GM12878 (cell line): ENCODE results near the gene ERBB3. TPM values are rescaled to one million over a fixed set of nuclear protein-coding genes. Genes with fewer than 3 reads are reported as not detected.
A peak's percentile ranks its signal among the peaks of the same experiment; 100 is the strongest.
"Not testable (repeated sequence)": the region's sequence is repeated elsewhere in the genome, so short reads cannot be mapped to it uniquely, and the experiment has no call there.

Experiments used
- ATAC-seq: fragments of 200-7000 bp; cut with Tn5 transposase; 3 replicates; pipeline ENCODE4 v1.9.1; 2020; ENCODE audit warnings: mild to moderate bottlenecking, moderate library complexity
- BruUV-seq: library from RNA; stranded (reverse); fragments of 400-500 nt; replicated peaks from 2 replicates; lab custom pipeline; 2021; lab: Mats Ljungman, UMichigan
- CTCF ChIA-PET: fragments of 300-600 bp; sonication (Branson Sonifier 250); formaldehyde crosslinking; extraction: SDS; loops from one replicate; lab custom pipeline; 2021; ENCODE audit warnings: inconsistent platforms; lab: Yijun Ruan, JAX
- POLR2A ChIA-PET: fragments of 350-600 bp; formaldehyde crosslinking; extraction: SDS; loops from one replicate; lab custom pipeline; 2021; ENCODE audit warnings: inconsistent platforms; lab: Charles Lee
- RAD21 ChIA-PET: fragments of 300-600 bp; sonication (Branson Sonifier 250); formaldehyde crosslinking; loops from one replicate; lab custom pipeline; 2023; ENCODE audit warnings: antibody characterized with exemption; ENCODE audit not compliant: unreplicated experiment; lab: Charles Lee
- SMC1A ChIA-PET: fragments of 300-600 bp; sonication (Branson Sonifier 250); formaldehyde crosslinking; loops from one replicate; lab custom pipeline; 2023; ENCODE audit not compliant: unreplicated experiment, uncharacterized antibody; lab: Charles Lee
- DNase-seq: peaks from one replicate; pipeline ENCODE4 v3.0.0-alpha.2; 2011; ENCODE audit warnings: low read depth, low spot score
- FAIRE-seq: peaks from 3 replicates; lab custom pipeline; 2011; peaks lifted over from hg19 to GRCh38; lab: Jason Lieb, UNC
- H2AFZ ChIP-seq: 2 replicates; pipeline ENCODE4 v1.6.0; 2011; ENCODE audit warnings: low read depth, low read length, control low read depth; ENCODE audit not compliant: control insufficient read depth
- H3K27ac ChIP-seq: 2 replicates; pipeline ENCODE4 v1.5.1; 2011; ENCODE audit warnings: control low read depth; ENCODE audit not compliant: control insufficient read depth, insufficient read depth
- H3K27me3 ChIP-seq, 2 experiments: replicated peaks in 1 of 2; 2 replicates each; pipeline versions ENCODE4 v1.6.0 to v1.6.1; 2011; ENCODE audit warnings: low read length in 1 of 2; ENCODE audit not compliant: control insufficient read depth in 2 of 2, insufficient read depth in 2 of 2
- H3K36me3 ChIP-seq, 2 experiments: 2 replicates each; pipeline ENCODE4 v1.5.1; 2011; ENCODE audit warnings: low read length in 1 of 2; ENCODE audit not compliant: control insufficient read depth in 2 of 2, insufficient read depth in 2 of 2
- H3K4me1 ChIP-seq: 2 replicates; pipeline ENCODE4 v1.6.1; 2011; ENCODE audit warnings: mild to moderate bottlenecking, low read length, moderate library complexity, mixed read lengths; ENCODE audit not compliant: control insufficient read depth, insufficient read depth
- H3K4me2 ChIP-seq: 2 replicates; pipeline ENCODE4 v1.6.0; 2011; ENCODE audit warnings: control low read depth; ENCODE audit not compliant: control insufficient read depth, insufficient read depth
- H3K4me3 ChIP-seq: fragments of 200-600 bp; sonication (generic); 2 replicates; pipeline ENCODE4 v1.5.1; 2016
- H3K79me2 ChIP-seq: 2 replicates; pipeline ENCODE4 v1.6.0; 2011; ENCODE audit warnings: low read length; ENCODE audit not compliant: control insufficient read depth, insufficient read depth
- H3K9ac ChIP-seq: 2 replicates; pipeline ENCODE4 v1.8.0; 2011; ENCODE audit warnings: low read length, control low read depth, mixed read lengths; ENCODE audit not compliant: control insufficient read depth, insufficient read depth
- H3K9me3 ChIP-seq: replicated peaks from 3 replicates; pipeline ENCODE4 v1.5.1; 2011; ENCODE audit warnings: mild to moderate bottlenecking, low read length; ENCODE audit not compliant: control insufficient read depth, insufficient read depth
- H4K20me1 ChIP-seq: 2 replicates; pipeline ENCODE4 v1.6.0; 2011; ENCODE audit not compliant: control insufficient read depth, insufficient read depth
- CHD1 ChIP-seq: IDR thresholded peaks from 2 replicates; pipeline ENCODE4 v1.6.1; 2012; ENCODE audit warnings: low read depth, low read length, improper control_type of control experiment
- HDGF ChIP-seq: fragments of 450-650 bp; IDR thresholded peaks from 2 replicates; pipeline ENCODE4 v1.6.1; 2016; ENCODE audit warnings: antibody characterized with exemption
- WGBS: methylation state at CpG from one replicate; pipeline ENCODE4 v1.1.6; 2016; ENCODE audit warnings: low lambda C conversion rate; ENCODE audit not compliant: insufficient replicate concordance, insufficient coverage; ENCODE audit errors: missing lambda C conversion rate; 5-methylcytosine and 5-hydroxymethylcytosine counted together
- in situ Hi-C: fragments of 300-500 bp; cut with MboI; formaldehyde crosslinking; loops from 9 replicates; pipeline ENCODE4 v1.14.3; 2018; ENCODE audit warnings: mixed read lengths
- intact Hi-C: fragments of 100-400 bp; cut with micrococcal nuclease; formaldehyde crosslinking; loops from one replicate; pipeline ENCODE4 v1.14.2; 2022; ENCODE audit not compliant: unreplicated experiment
- polyA plus RNA-seq, 11 experiments: library from polyadenylated mRNA; depleted of rRNA in 4 of 11; unstranded in 6 of 11; stranded (reverse) in 5 of 11; fragments of >200 nt; fragmentation: Nextera tagmentation in 4 of 11; fragmentation: Illumina TruSeq in 1 of 11; extraction: Ambion mirVana in 4 of 11; extraction: Trizol in 1 of 11; gene quantifications; 1 replicate in 1 of 11; 2 replicates in 10 of 11; pipeline versions ENCODE4 v1.2.1 to v1.2.3, GENCODE V29; 2011 to 2016; ENCODE audit warnings: inconsistent platforms in 2 of 11, missing spikeins in 2 of 11, low read depth in 1 of 11
- total RNA-seq, 4 experiments: library from RNA; depleted of rRNA in 3 of 4; stranded (reverse); fragments of >200 nt in 3 of 4; fragmentation: Illumina TruSeq in 1 of 4; extraction: Trizol in 1 of 4; gene quantifications; 2 replicates each; pipeline versions ENCODE4 v1.2.1 to v1.2.3, GENCODE V29; 2013 to 2021

Gene ERBB3
- total and polyA plus RNA-seq, 10 of the 15 experiments (the other 5 are each of a cell fraction or from before 2014, with no cell fraction given), result 0.03 to 0.72 (median 0.04) TPM; not detected in 5

GRCh38 chr12:56117082-56117706 lies 37.2 kb downstream of the ERBB3 start:
- H3K36me3 ChIP-seq, DNase-seq, BruUV-seq, ATAC-seq, H3K9me3 ChIP-seq, FAIRE-seq, H4K20me1 ChIP-seq, in situ Hi-C loops, H3K27me3 ChIP-seq, H2AFZ ChIP-seq: not testable (repeated sequence)
- ChIA-PET POLR2A (interaction anchor here (0.5 to 5.5 kb wide), 21 partner anchors 8 to 1814 kb away, joined by 3 to 95 read pairs (median 4); partner anchors contain the start of genes CNPY2, DNAJC14, ESYT1 and GDF11), CTCF (interaction anchor here (0.9 to 4.5 kb wide), 10 partner anchors 9 to 388 kb away, joined by 3 to 121 read pairs (median 10); partner anchors contain the start of genes ANKRD52, CD63, ESYT1 and PA2G4), SMC1A (interaction anchor here (2.6 to 4.5 kb wide), 4 partner anchors 13 to 379 kb away, joined by 16 to 50 read pairs (median 30); partner anchors contain the start of genes PA2G4, RNF41 and SMARCC2)
- Histone ChIP-seq H3K27ac (peak overlapping the region; percentile 79), H3K4me3 (peak overlapping the region; percentile 90), H3K79me2 (peaks cover 28% of the 10 kb centered on the region), H3K4me2 (peak overlapping the region; percentile 46)
- intact Hi-C loops, result loop anchor here (5.0 kb wide), 7 partner anchors 35 to 570 kb away; partner anchors contain the start of genes CNPY2, DNAJC14, MYL6B and PTGES3
- TF ChIP-seq CHD1, result peak; percentile 78; the same call in 1 of the 2 replicates
- peak; percentile 28; the same call in 1 of the 2 replicates for TF ChIP-seq HDGF
- TF ChIP-seq, all 136 proteins: peak for 2; not testable (repeated sequence) for 134
- Histone ChIP-seq H3K9ac (peak overlapping the region; percentile 75), H3K4me1 (peaks cover 15% of the 10 kb centered on the region)
- RAD21 ChIA-PET, result interaction anchor here (0.6 to 3.9 kb wide), 12 partner anchors 11 to 1367 kb away, joined by 3 to 57 read pairs (median 5); partner anchors contain the start of genes ANKRD52, DNAJC14, ESYT1 and MYL6
- WGBS, result 2% methylated on average over 11 of the region's 16 CpGs
